CD4-positive, alpha-beta T cell treated with Interleukin-4 for 4 hours (primary cell): Measurements from ENCODE around the gene DPH2.

Source experiments
- DNase-seq: peaks from one replicate; pipeline ENCODE4 v3.0.0-alpha.2; 2020

Gene DPH2, protein sequence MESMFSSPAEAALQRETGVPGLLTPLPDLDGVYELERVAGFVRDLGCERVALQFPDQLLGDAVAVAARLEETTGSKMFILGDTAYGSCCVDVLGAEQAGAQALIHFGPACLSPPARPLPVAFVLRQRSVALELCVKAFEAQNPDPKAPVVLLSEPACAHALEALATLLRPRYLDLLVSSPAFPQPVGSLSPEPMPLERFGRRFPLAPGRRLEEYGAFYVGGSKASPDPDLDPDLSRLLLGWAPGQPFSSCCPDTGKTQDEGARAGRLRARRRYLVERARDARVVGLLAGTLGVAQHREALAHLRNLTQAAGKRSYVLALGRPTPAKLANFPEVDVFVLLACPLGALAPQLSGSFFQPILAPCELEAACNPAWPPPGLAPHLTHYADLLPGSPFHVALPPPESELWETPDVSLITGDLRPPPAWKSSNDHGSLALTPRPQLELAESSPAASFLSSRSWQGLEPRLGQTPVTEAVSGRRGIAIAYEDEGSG

DNA sequence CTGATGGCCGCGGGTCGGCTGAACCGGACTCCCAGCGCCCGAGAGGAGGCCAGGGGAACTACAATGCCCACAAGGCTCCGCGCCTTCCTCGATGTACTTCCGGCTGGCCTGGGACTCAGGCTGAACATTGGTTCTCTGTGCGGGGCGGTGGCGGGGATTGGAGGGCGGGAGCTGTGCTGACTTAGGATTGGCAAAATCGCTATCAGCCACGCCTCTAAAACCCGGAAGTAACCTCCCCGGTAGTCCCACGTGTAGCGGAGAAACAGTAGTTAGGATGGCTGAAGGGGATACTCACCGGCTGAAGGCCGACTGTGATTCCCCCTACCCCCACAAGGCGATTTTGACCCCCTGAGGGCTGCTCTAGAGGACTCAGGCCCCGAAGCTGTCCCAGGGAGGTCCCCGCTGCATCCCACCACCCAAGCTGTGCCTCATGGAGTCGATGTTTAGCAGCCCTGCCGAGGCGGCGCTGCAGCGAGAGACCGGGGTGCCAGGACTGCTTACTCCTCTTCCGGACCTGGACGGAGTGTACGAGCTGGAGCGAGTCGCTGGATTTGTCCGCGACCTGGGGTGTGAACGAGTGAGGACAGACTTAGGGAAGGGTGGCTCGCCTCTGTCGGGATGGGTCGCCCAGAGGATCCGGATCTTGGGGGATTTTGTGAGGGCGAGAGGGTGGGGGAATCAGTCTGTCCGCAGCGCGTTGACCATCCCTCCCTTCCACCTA, at the start of gene DPH2:
TSS of gene DPH2 (plus strand) at position 265 of the 721 bp plus-strand sequence. CDS start at position 431, 166 bp downstream.
- DNase-seq, result peak; percentile 94

DNA sequence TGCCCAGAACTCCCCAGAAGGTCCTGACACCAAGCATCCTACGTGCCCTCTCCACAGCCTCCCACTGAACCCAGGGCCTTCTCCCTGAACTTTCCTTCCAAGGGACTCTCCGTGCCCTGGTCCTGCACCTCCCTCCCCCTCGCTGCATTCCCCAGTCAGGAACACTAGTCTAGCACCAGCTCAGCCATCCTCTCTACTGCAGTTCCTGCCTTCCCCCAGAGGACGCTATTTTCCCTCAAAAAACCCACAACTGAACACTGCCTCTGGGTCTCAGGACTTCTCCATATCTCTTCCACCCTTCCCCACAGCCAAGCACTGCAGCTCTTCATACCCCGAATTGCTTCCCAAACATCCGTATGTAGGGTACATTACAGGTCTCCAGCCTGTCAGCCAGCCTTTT, 48.8 kb upstream of the DPH2 start:
- no peak for DNase-seq

DNA sequence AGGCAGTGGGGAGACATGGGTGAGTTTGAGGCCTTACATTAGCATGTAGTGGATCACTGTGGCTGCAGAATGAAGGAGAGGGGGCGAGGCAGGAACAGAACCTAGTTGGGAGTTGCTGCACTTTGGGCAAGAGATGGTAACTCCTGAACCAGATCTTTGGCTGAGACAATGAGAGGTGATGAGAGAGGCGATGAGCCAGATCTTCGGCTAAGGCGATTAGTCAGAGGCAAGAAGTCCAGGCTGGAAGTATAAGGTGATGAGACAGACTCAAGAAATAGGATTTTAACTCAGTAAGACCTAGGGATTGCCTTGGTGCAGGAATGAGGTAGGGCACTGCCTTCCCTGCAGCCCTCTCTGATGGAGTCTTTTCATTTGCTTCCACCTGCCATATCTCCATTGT, 45.3 kb upstream of the DPH2 start:
- DNase-seq, result no peak

DNA sequence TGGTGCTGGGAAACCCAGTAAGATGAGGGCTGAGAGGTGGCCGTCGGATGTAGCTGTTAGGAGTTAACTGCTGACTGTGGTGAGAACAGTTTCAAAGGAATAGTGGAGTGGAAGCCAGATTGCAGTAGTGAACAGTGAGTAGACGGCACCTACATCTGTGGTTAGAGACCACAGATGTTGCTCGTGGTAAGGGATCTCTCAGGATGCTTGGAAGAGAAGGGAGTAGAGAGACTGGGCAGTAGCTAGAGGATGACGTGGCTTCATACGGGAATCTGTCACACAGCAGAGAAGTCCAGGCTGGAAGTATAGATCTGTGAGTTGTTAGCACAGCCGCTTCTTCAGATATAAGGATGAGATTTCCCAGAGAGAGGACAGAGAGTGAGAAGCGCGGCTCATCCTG, 44.0 kb upstream of the DPH2 start:
- no peak for DNase-seq

DNA sequence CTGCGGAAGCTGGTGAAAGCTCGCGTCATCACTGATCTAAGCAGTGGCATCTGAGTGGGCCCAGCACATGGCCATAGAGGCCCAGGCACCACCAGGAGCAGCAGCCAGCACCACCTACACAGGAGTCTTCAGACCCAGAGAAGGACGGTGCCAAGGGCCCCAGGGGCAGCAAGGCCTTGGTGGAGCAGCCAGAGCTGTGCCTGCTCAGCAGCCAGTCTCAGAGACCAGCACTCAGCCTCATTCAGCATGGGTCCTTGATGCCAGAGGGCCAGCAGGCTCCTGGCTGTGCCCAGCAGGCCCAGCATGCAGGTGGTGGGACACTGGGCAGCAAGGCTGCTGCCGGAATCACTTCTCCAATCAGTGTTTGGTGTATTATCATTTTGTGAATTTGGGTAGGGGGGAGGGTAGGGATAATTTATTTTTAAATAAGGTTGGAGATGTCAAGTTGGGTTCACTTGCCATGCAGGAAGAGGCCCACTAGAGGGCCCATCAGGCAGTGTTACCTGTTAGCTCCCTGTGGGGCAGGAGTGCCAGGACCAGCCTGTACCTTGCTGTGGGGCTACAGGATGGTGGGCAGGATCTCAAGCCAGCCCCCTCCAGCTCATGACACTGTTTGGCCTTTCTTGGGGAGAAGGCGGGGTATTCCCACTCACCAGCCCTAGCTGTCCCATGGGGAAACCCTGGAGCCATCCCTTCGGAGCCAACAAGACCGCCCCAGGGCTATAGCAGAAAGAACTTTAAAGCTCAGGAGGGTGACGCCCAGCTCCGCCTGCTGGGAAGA, 39.5 kb upstream of the DPH2 start:
- DNase-seq, result no peak

DNA sequence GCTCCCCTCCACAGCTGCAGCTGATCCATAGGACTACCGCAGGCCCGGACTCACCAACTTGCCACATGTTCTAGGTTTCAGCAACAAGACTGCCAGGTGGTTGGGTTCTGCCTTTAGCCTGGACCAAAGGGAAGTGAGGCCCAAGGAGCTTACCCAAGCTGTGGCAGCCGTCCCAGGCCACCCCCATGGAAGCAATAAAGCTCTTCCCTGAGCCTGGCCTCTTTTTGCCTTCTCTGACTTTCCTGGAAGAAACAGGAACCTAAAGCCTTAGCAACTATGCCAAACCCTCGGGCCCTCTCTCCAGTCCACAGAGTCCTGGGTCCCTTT, 38.9 kb upstream of the DPH2 start:
- DNase-seq, result no peak

DNA sequence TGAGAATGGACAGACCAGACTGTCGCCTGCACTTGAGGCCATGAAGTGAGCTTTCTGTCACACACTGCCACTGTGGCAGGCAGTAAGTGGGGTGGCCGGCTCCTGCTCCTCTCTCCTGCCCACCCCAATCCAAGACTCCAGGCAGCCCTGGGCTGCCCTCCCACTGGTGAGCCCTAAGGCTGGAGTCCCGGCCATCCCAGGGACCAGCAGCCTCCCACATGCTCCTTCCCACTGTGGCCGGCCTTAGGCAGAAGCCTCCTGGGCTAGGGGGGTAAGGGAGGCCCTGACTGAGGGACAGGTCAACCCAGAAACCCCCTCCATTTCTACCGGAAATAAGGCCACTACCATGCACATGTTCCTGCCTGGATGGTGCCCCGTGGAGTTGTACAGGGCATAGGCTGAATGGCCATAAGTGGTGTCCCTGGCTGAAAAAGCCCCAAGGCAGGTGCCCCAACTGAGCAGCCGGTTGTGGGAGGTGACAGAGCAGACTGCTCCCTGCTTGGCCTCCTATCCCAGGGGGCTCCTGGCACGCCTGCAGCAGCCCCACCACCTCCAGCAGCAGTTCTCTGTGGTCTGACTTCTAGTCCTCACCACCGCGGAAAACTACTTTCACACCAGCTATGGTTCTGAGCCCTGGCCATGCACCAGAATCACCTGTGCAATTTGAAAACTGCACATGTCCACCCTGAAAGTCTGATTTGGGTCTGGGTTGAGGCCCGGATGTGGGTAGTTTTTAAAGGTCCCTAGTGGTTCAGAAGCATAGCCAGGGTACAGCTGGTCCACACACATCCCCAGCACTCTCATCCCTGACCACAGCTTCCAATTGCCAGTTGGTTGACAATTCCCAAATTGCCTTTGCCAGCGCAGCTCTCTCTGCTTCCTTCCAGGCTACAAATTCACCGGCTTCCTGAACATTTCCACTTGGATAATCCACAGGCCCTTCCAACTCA, 37.8 kb upstream of the DPH2 start:
- DNase-seq, result no peak

DNA sequence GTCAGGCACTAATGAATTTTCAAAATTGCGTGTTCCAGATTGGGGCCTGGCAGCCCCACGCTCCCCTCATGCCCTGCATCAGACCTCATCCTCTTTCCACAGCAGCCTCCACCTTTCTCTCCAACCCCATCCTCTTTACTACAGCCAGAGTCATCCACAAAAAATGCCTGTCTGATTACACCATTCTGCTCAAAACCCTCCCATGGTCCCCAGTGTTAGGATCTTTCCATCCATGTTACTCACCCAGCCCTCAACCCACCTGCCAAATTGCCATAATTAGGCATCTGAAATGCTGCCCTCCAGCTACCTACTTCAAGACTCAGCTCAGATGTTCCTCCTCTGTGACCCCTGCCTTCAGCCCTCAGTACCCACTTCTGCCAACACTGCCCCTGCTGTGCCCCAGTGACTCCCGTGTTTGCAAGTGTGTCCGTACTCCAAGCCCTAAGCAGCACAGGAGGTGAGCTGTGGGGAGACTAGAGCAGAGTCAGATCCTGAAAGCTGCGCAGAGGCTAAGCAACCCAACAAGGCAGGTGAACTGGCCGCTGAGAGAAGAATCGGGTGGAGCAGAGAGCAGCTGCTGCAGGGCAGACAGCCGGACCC, 36.9 kb upstream of the DPH2 start:
- no peak for DNase-seq

DNA sequence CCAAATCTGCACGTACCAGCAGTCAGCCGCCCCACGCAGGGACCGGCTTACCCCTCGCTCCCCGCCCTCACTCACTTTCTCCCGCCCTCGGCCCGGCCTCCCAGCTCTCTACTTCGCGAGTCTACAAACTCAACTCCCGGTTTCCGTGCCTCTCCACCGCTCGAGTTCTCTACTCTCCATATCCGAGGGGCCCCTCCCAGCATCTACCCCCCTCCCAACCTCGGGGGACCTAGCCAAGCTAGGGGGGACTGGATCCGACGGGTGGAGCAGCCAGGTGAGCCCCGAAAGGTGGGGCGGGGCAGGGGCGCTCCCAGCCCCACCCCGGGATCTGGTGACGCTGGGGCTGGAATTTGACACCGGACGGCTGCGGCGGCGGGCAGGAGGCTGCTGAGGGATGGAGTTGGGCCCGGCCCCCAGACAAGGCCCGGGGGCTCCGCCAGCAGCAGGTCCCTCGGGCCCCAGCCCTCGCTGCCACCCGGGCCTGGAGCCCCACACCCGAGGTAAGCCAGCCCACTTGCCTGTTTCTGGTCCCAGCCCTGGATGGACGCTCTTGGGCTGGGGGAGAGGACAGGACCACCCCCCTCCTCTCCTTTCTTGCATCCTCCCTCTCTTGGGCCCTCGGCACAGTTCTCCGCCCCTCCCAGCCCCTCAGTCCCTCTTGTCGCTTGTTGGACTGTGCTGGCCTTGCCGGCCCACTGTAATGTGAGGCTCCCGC, 36.3 kb upstream of the DPH2 start, which contains the start of gene ARTN:
TSS of gene ARTN (plus strand) at position 416 of the 715 bp plus-strand sequence. CDS start 1,856 bp downstream, outside the sequence.
- no peak for DNase-seq

DNA sequence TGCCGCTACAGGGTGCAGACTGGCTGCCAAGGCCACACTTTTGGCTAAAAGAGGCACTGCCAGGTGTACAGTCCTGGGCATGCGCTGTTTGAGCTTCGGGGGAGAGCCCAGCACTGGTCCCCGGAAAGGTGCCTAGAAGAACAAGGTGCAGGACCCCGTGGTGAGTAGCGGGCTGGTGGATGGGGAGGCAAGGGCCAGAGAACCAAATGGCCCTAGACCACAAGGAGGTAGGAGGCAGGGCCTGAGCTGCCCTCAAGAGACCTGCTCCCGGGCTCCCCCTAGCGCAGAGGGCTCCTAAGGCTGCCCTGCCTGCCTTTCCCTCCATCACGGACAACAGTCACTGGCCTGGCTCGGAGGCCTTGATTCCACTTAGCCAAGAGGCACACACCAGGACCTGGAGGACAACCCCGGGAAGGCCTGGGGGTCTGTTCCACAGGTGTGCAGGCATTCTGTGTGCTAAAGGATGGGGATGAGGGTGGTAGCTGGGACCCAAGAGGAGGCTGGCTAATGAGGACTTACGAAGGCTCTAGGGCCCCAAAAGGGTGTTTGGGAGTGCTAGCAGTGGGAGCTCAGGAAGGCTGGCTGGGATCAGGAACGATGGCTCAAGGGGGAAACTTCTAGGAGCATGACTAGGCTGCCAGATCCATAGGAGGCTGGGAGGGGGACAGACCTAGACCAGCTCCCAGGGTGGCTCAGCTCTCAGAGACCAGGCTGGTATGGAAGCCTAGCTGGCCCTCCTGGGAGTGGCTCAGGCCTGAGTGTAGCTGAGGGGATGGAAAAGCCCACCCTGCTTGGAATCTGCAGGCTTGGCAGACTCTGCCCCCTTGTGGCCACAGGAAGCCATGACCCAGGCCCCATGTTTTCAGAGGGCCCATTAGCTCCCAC, 35.5 kb upstream of the DPH2 start:
- DNase-seq, result peak; percentile 35

DNA sequence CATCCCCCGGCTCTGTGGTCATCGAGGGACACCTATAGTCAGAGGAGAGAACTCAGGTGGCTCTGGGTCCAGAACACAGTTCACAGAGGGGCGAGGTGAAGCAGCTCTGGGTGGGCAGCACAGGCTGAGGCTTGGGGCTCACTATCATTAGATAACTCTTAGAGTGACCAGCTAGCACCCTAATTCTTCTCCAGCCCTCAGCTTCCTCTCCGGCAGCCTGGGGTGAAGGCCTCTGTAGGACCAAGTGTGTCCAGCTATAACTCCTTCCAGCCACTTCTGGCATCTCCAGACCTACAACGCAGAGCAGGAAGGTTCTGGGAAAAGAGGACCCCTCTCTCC, 34.9 kb upstream of the DPH2 start:
- no peak for DNase-seq

DNA sequence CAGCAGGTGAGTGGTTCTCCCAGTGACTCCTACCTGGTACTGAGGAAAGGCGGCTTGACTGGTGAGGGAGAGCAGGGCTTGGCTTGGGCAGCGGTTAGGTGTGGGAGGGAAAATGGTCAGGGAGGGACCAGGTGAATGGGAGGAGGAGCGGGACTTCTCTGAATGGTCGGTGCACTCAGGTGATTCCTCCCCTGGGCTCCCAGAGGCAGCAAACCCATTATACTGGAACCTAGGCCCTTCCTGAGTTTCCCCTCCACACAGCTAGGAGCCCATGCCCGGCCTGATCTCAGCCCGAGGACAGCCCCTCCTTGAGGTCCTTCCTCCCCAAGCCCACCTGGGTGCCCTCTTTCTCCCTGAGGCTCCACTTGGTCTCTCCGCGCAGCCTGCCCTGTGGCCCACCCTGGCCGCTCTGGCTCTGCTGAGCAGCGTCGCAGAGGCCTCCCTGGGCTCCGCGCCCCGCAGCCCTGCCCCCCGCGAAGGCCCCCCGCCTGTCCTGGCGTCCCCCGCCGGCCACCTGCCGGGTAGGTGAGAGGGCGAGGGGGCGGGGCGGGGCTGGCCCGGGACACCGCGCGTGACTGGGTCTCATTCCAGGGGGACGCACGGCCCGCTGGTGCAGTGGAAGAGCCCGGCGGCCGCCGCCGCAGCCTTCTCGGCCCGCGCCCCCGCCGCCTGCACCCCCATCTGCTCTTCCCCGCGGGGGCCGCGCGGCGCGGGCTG, 33.9 kb upstream of the DPH2 start:
- no peak for DNase-seq

DNA sequence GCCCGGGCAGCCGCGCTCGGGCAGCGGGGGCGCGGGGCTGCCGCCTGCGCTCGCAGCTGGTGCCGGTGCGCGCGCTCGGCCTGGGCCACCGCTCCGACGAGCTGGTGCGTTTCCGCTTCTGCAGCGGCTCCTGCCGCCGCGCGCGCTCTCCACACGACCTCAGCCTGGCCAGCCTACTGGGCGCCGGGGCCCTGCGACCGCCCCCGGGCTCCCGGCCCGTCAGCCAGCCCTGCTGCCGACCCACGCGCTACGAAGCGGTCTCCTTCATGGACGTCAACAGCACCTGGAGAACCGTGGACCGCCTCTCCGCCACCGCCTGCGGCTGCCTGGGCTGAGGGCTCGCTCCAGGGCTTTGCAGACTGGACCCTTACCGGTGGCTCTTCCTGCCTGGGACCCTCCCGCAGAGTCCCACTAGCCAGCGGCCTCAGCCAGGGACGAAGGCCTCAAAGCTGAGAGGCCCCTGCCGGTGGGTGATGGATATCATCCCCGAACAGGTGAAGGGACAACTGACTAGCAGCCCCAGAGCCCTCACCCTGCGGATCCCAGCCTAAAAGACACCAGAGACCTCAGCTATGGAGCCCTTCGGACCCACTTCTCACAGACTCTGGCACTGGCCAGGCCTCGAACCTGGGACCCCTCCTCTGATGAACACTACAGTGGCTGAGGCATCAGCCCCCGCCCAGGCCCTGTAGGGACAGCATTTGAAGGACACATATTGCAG, 33.2 kb upstream of the DPH2 start:
- no peak for DNase-seq

DNA sequence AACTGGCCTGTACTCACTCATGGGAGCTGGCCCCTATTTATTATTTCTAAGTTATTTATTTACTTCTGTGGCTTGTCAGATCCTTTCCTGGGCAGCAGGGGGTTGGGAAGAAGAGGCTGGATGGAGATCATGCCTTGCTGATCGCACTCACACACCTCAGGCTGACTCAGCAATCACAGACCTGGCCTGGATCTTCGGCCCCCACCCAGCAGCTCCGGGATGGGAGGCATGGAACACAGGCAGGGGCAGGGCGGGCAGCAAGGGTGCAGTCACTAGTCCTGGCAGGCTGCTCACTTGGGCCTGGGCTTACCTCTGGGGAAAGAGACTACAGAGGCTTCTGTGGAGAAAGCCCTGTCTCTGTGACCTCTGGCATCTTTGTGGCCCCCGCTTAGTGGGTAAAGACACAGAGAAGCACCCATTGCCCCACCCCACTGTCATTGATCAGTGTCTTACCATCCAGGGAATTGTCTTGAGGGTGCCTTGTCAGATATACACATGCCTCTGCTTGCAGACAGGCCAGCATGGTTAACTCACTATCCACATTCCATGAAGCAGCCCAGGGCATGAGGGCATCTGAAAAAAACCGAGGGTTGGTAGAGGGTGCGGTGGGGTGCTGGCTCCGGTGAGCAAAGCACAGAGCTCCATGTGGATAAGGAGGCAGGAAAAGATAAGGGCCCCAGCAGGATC, 32.5 kb upstream of the DPH2 start:
- no peak for DNase-seq

DNA sequence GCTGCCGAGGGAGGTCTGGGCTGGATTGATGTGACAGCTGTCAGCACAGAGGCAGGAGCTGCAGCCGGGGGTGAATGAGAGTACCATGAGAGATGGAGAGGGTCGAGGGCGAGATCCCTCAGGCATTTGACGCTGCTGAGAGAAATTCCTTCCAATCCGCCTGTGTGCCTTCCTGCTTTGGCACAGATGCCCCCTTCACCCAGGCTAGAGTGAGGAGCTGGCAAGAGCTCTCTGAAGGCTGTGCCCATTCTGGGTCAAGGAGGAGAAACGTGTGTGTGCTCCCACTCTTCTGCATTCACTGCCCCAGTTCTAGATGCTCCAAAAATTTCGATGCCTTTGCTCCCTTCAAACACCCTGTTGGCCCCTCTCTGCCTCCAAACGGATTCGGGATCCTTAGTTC, 31.4 kb upstream of the DPH2 start:
- no peak for DNase-seq

DNA sequence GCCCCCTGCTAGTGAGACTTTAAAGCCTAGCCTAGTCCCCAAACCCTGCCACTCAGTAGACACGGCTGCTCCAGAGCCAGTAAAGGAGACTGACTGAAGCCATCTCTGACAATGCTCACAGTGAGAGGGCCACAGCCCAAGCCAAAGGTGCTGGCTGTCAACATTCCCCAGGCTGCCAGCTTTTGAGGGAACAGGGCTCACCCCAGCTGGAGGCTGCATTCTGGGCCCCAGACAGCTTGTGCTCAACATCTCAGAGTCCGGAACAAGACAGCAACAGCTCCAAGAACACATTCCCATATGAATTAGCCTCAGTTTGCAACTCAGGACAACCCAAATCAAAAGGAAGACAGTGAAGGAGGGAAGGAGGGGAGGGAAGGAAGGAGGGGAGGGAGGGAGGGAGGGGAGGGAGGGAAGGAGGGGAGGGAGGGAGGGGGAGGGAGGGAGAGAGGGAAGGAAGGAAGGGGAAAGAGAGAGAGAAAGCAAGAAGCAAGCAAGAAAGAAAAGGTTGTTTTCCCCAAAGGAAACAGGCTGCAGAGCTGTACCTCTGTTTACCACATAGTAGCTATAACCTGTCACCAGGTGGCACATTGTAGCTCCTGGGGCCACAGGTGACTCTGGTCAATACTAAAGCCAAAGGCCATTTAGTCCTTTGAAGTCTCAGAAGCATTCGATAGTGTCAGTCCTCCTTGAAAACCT, 30.8 kb upstream of the DPH2 start:
- no peak for DNase-seq

DNA sequence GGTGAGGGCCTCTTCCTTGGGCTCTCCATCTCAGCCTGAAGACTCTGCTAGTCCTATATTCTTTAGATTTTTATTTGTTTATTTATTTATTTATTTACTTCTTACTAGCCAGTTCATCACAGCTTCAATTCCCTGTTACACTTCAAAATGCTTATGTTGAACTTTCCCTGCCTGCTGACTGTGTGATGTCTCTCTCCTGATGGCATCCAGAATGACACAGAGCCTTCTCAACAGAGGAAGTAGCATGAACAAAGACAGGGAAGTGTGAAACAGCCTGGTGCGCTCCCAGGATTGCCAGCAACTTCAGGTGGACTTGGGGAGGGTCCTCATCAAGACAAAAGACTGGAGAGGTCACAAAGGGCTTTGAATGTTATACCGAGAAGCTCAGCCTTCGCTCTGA, 27.4 kb upstream of the DPH2 start:
- no peak for DNase-seq

DNA sequence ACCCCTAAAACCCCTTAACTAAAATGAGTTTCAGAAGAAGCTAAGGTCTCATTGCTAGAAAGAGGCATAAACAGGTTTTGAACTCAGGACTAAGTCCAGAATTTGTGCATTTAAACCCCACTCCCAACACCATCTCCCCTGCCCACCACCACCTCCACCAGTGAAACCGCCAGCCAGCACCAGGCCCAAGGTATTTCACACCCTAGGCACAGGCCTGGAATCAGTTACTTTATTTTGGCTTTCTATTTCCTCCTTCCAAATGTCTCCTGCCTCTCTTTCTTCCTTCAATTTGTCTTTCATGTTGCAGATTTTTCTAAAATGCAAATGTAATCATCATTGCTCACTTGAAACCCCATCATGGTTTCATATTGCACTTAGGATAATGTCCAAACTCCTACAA, 24.9 kb upstream of the DPH2 start:
- no peak for DNase-seq
